ENCODE measurements around the gene MTURN.

MTURN gene

GRCh38 chr7:30181736-30182522 is 47.1 kb downstream of the MTURN start:
- no peak for DNase-seq

GRCh38 chr7:30182814-30183213 is 48.0 kb downstream of the MTURN start:
- DNase-seq: no peak

- DNase-seq: no peak
These were observed 49.1 kb downstream of the MTURN start for GRCh38 chr7:30183749-30184369.

GRCh38 chr7:30184791-30185487 is 50.2 kb downstream of the MTURN start:
- peak; percentile 98 for DNase-seq

- peak; percentile 80 for DNase-seq
These were observed 50.7 kb downstream of the MTURN start for GRCh38 chr7:30185496-30185895.

GRCh38 chr7:30186725-30187124 is 51.9 kb downstream of the MTURN start:
- no peak for DNase-seq

GRCh38 chr7:30187513-30187912 is 52.7 kb downstream of the MTURN start:
- DNase-seq: no peak

GRCh38 chr7:30188381-30188780 is 53.6 kb downstream of the MTURN start:
- DNase-seq: peak; percentile 78

GRCh38 chr7:30188811-30189210 is 54.0 kb downstream of the MTURN start:
- no peak for DNase-seq

- DNase-seq: no peak
These were observed 57.0 kb downstream of the MTURN start for GRCh38 chr7:30191809-30192208.

- DNase-seq: no peak
These were observed 58.7 kb downstream of the MTURN start for GRCh38 chr7:30193336-30193943.

- DNase-seq: no peak
These were observed 61.6 kb downstream of the MTURN start for GRCh38 chr7:30196408-30196807.

- no peak for DNase-seq
These were observed 62.7 kb downstream of the MTURN start for GRCh38 chr7:30197438-30197837.

- no peak for DNase-seq
These were observed 64.5 kb downstream of the MTURN start for GRCh38 chr7:30199271-30199670.

GRCh38 chr7:30200591-30200990 is 65.8 kb downstream of the MTURN start:
- no peak for DNase-seq

GRCh38 chr7:30201161-30201666 is 66.4 kb downstream of the MTURN start:
- DNase-seq: peak; percentile 18

GRCh38 chr7:30201921-30202320 is 67.1 kb downstream of the MTURN start:
- no peak for DNase-seq

- DNase-seq: no peak
These were observed 67.9 kb downstream of the MTURN start for GRCh38 chr7:30202671-30203070.

- no peak for DNase-seq
These were observed 71.7 kb downstream of the MTURN start for GRCh38 chr7:30206491-30206890.

- no peak for DNase-seq
These were observed 72.2 kb downstream of the MTURN start for GRCh38 chr7:30206942-30207341.

- no peak for DNase-seq
These were observed 72.6 kb downstream of the MTURN start for GRCh38 chr7:30207376-30207775.

GRCh38 chr7:30209951-30210350 is 75.2 kb downstream of the MTURN start:
- no peak for DNase-seq

All from inflammatory macrophage treated with lipopolysaccharide for 4 hours (primary cell).